ENCODE results near the gene LRRC8D. TPM values are rescaled to one million over a fixed set of nuclear protein-coding genes. Genes with fewer than 3 reads are reported as not detected.

The LRRC8D gene
- total RNA-seq, 1 experiment from 2014 or later, result 15.0 TPM

- H3K4me1 ChIP-seq (ENCODE audit: control insufficient read depth in 1 of 2, insufficient read depth in 2 of 2, low read length in 2 of 2), result no peaks in the 10 kb centered on the region
- no peaks in the 10 kb centered on the region for H4K20me1 ChIP-seq (ENCODE audit: insufficient read depth)
- DNase-seq (ENCODE audit: low read depth, low spot score), result no peak
- no peaks in the 10 kb centered on the region for H3K27me3 ChIP-seq (ENCODE audit: insufficient read depth, low read length)
- no peak overlapping the region for H3K27ac ChIP-seq (ENCODE audit: low read depth, low read length)
- no peaks in the 10 kb centered on the region for H3K9me3 ChIP-seq (ENCODE audit: control insufficient read depth in 1 of 2, insufficient read depth in 1 of 2, low read depth in 1 of 2, low read length in 2 of 2)
- no peaks in the 10 kb centered on the region for H3K79me2 ChIP-seq (ENCODE audit: insufficient read depth, low read length)
- H3K36me3 ChIP-seq (ENCODE audit: control insufficient read depth in 1 of 2, insufficient read depth in 2 of 2, low read length in 2 of 2), result no peaks in the 10 kb centered on the region
- H3K9ac ChIP-seq (ENCODE audit: low read length), result no peak overlapping the region
- no peak for ATAC-seq
- no peak for TF ChIP-seq CBX3 (IDR thresholded peaks at IDR 0.05; ENCODE audit: low read depth)
- TF ChIP-seq MAX (IDR thresholded peaks at IDR 0.05), result no peak
- TF ChIP-seq ELF1 (IDR thresholded peaks at IDR 0.05; ENCODE audit: borderline replicate concordance, low read depth), result no peak
- TF ChIP-seq JUND (IDR thresholded peaks at IDR 0.05), result no peak
- TF ChIP-seq CTCF (IDR thresholded peaks at IDR 0.05 in 2 of 3, conservative IDR thresholded peaks at IDR 0.05 in 1 of 3; ENCODE audit: borderline replicate concordance in 1 of 3, insufficient read depth in 1 of 3, low read depth in 2 of 3, low read length in 2 of 3), result no peak
- TF ChIP-seq CEBPB (IDR thresholded peaks at IDR 0.05; ENCODE audit: low read depth), result no peak
- TF ChIP-seq FOSL1 (IDR thresholded peaks at IDR 0.05; ENCODE audit: low read depth), result no peak
- TF ChIP-seq ZFX (IDR thresholded peaks at IDR 0.05), result no peak
- no peak for TF ChIP-seq EZH2phosphoT487 (IDR thresholded peaks at IDR 0.05; ENCODE audit: borderline replicate concordance)
- no peak for TF ChIP-seq RAD21 (IDR thresholded peaks at IDR 0.05; ENCODE audit: low read depth)
- TF ChIP-seq POLR2A (IDR thresholded peaks at IDR 0.05; ENCODE audit: borderline replicate concordance, extremely low read depth, insufficient read depth, insufficient read length), result no peak
- TF ChIP-seq TCF7L2 (IDR thresholded peaks at IDR 0.05; ENCODE audit: borderline replicate concordance, extremely low read depth, insufficient read depth, insufficient read length), result no peak
- TF ChIP-seq REST (IDR thresholded peaks at IDR 0.05; ENCODE audit: low read depth), result no peak
- TF ChIP-seq SP1 (IDR thresholded peaks at IDR 0.05; ENCODE audit: low read depth), result no peak
- TF ChIP-seq SIN3A (IDR thresholded peaks at IDR 0.05; ENCODE audit: low read depth), result no peak
- TF ChIP-seq POLR2AphosphoS5 (IDR thresholded peaks at IDR 0.05; ENCODE audit: low read depth, low read length), result no peak
- no peak for TF ChIP-seq YY1 (IDR thresholded peaks at IDR 0.05; ENCODE audit: extremely low read depth, insufficient replicate concordance, low read depth, low read length)
- TF ChIP-seq ZBTB33 (IDR thresholded peaks at IDR 0.05; ENCODE audit: extremely low read depth, insufficient replicate concordance, low read length), result no peak
- no peaks in the 10 kb centered on the region for H3K9me2 ChIP-seq (ENCODE audit: insufficient read depth)
- intact Hi-C loops (cut with micrococcal nuclease), result no loop called here
- RAD21 ChIA-PET (ENCODE audit: low non-redundant PET in 1 of 2, low total read pairs in 2 of 2, uncharacterized antibody in 2 of 2, unreplicated experiment in 2 of 2), result no interaction called here
- CTCF ChIA-PET, result no interaction called here
- no TSS peak for BruUV-seq (replicated peaks)
- no peak overlapping the region for H2AFZ ChIP-seq (ENCODE audit: low read depth, low read length, poor library complexity, severe bottlenecking)
- H3K4me2 ChIP-seq (ENCODE audit: low read length), result no peak overlapping the region
- no peak overlapping the region for H3K4me3 ChIP-seq (replicated peaks in 1 of 2; ENCODE audit: low read depth in 1 of 2, low read length in 2 of 2)
- POLR2A ChIA-PET, result no interaction called here
Measured at GRCh38 chr1:89836252-89837035, 15.6 kb downstream of the LRRC8D start.

Data from HCT116 (cell line).